ENCODE data around the gene FN3KRP. TPM values are rescaled to one million over a fixed set of nuclear protein-coding genes. Genes with fewer than 3 reads are reported as not detected.

Gene FN3KRP
- total and polyA plus RNA-seq, 2 donors (not counting 1 experiment from before 2014, with no cell fraction given), result 16.8 to 44.2 TPM

- CTCF ChIA-PET, result interaction anchor here (1.0 kb wide), 1 partner anchor 95 kb away, joined by 3 read pairs; no protein-coding TSS in a partner anchor
- Mint-ChIP-seq H3K27me3 (no peaks in the 10 kb centered on the region), H3K4me3 (no peak overlapping the region), H3K27ac (no peak overlapping the region), H3K4me1 (no peaks in the 10 kb centered on the region), H3K9me3 (ENCODE audit: insufficient read depth) (no peaks in the 10 kb centered on the region)
- POLR2A ChIA-PET, result no interaction called here
- TF ChIP-seq, protein P1, sequence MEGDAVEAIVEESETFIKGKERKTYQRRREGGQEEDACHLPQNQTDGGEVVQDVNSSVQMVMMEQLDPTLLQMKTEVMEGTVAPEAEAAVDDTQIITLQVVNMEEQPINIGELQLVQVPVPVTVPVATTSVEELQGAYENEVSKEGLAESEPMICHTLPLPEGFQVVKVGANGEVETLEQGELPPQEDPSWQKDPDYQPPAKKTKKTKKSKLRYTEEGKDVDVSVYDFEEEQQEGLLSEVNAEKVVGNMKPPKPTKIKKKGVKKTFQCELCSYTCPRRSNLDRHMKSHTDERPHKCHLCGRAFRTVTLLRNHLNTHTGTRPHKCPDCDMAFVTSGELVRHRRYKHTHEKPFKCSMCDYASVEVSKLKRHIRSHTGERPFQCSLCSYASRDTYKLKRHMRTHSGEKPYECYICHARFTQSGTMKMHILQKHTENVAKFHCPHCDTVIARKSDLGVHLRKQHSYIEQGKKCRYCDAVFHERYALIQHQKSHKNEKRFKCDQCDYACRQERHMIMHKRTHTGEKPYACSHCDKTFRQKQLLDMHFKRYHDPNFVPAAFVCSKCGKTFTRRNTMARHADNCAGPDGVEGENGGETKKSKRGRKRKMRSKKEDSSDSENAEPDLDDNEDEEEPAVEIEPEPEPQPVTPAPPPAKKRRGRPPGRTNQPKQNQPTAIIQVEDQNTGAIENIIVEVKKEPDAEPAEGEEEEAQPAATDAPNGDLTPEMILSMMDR (IDR thresholded peaks at IDR 0.05), result no peak
- no peak for TF ChIP-seq EZH2 (IDR thresholded peaks at IDR 0.05; ENCODE audit: borderline replicate concordance, insufficient read depth, low read depth, low read length, poor library complexity, severe bottlenecking)
- no peaks in the 10 kb centered on the region for H3K4me1 ChIP-seq (ENCODE audit: control insufficient read depth in 2 of 2, insufficient read depth in 2 of 2, low read length in 2 of 2)
- no peak overlapping the region for H3K4me3 ChIP-seq (ENCODE audit: control extremely low read depth in 1 of 5, extremely low read depth in 1 of 5, insufficient read depth in 1 of 5, low read depth in 2 of 5, low read length in 4 of 5)
- ATAC-seq (ENCODE audit: low read depth) (no peak), DNase-seq (no peak)
- no peaks in the 10 kb centered on the region for H3K36me3 ChIP-seq (replicated peaks in 1 of 2; ENCODE audit: control extremely low read depth in 1 of 2, control insufficient read depth in 1 of 2, extremely low read depth in 1 of 2, insufficient read depth in 2 of 2, low read length in 1 of 2)
- no peak overlapping the region for H3K9ac ChIP-seq (ENCODE audit: low read length)
- intact Hi-C loops (cut with micrococcal nuclease), result no loop called here
- H3K27me3 ChIP-seq (replicated peaks in 1 of 4; ENCODE audit: control extremely low read depth in 1 of 4, control insufficient read depth in 3 of 4, insufficient read depth in 4 of 4, low read length in 3 of 4), result no peaks in the 10 kb centered on the region
- H2AFZ ChIP-seq (ENCODE audit: insufficient read depth, low read depth, low read length, poor library complexity, severe bottlenecking), result no peak overlapping the region
- H3K27ac ChIP-seq (ENCODE audit: low read length in 2 of 2), result no peak overlapping the region
- H3K4me2 ChIP-seq (replicated peaks; ENCODE audit: low read depth, low read length, poor library complexity, severe bottlenecking), result no peak overlapping the region
- H3K79me2 ChIP-seq (ENCODE audit: control insufficient read depth, insufficient read depth, low read length), result no peaks in the 10 kb centered on the region
- 93% methylated on average over 22 of the region's 28 CpGs for WGBS (ENCODE audit: insufficient coverage)
- H3K9me3 ChIP-seq (ENCODE audit: control extremely low read depth in 1 of 3, control insufficient read depth in 2 of 3, insufficient read depth in 1 of 3, low read length in 2 of 3), result peaks cover 0 to 16% (median 12%) of the 10 kb centered on the region in 3 donors
- H4K20me1 ChIP-seq (ENCODE audit: control insufficient read depth, insufficient read depth, low read length, poor library complexity, severe bottlenecking), result no peaks in the 10 kb centered on the region
Measured at GRCh38 chr17:82679586-82680465, 36.7 kb upstream of the FN3KRP start.

DNA sequence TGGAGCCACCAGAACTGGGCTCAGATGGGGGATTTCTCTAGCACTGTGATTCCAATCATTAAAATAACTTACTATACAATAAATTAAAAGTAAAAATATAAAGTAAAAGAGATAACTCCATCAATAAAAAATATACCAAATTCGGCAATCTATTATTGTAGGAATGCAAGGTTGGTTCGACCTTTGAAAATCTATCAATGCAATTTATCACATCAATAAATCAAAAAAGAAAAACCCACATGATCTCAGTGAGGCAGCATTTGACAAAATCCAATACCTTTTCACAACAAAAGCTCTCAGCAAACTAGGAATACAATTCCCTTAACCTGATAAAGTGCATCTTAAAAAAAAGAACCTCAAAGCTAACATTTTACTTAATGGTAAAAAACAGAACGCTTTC lies 35.0 kb upstream of the FN3KRP start:
- CTCF ChIA-PET, result interaction anchor here (0.7 kb wide), 1 partner anchor 203 kb away, joined by 3 read pairs; no protein-coding TSS in a partner anchor
- WGBS (ENCODE audit: insufficient coverage), result no CpG with 5 or more reads among the region's 3 CpGs
- Histone ChIP-seq H3K4me2 (replicated peaks; ENCODE audit: low read depth, low read length, poor library complexity, severe bottlenecking) (no peak overlapping the region), H3K79me2 (ENCODE audit: control insufficient read depth, insufficient read depth, low read length) (no peaks in the 10 kb centered on the region), H3K9me3 (ENCODE audit: control extremely low read depth in 1 of 3, control insufficient read depth in 2 of 3, insufficient read depth in 1 of 3, low read length in 2 of 3) (peaks cover 0 to 16% (median 12%) of the 10 kb centered on the region in 3 donors), H4K20me1 (ENCODE audit: control insufficient read depth, insufficient read depth, low read length, poor library complexity, severe bottlenecking) (no peaks in the 10 kb centered on the region), H3K27me3 (replicated peaks in 1 of 4; ENCODE audit: control extremely low read depth in 1 of 4, control insufficient read depth in 3 of 4, insufficient read depth in 4 of 4, low read length in 3 of 4) (no peaks in the 10 kb centered on the region), H3K9ac (ENCODE audit: low read length) (no peak overlapping the region), H3K4me3 (ENCODE audit: control extremely low read depth in 1 of 5, extremely low read depth in 1 of 5, insufficient read depth in 1 of 5, low read depth in 2 of 5, low read length in 4 of 5) (no peak overlapping the region), H3K36me3 (replicated peaks in 1 of 2; ENCODE audit: control extremely low read depth in 1 of 2, control insufficient read depth in 1 of 2, extremely low read depth in 1 of 2, insufficient read depth in 2 of 2, low read length in 1 of 2) (no peaks in the 10 kb centered on the region), H3K27ac (ENCODE audit: low read length in 2 of 2) (no peak overlapping the region), H3K4me1 (ENCODE audit: control insufficient read depth in 2 of 2, insufficient read depth in 2 of 2, low read length in 2 of 2) (no peaks in the 10 kb centered on the region), H2AFZ (ENCODE audit: insufficient read depth, low read depth, low read length, poor library complexity, severe bottlenecking) (no peak overlapping the region)
- ATAC-seq (ENCODE audit: low read depth), result no peak
- no peak for DNase-seq
- POLR2A ChIA-PET, result no interaction called here
- H3K4me3 Mint-ChIP-seq, result no peak overlapping the region
- no peaks in the 10 kb centered on the region for H3K9me3 Mint-ChIP-seq (ENCODE audit: insufficient read depth)
- TF ChIP-seq, protein P1 (IDR thresholded peaks at IDR 0.05), result no peak
- TF ChIP-seq EZH2 (IDR thresholded peaks at IDR 0.05; ENCODE audit: borderline replicate concordance, insufficient read depth, low read depth, low read length, poor library complexity, severe bottlenecking), result no peak
- H3K4me1 Mint-ChIP-seq, result no peaks in the 10 kb centered on the region
- H3K27me3 Mint-ChIP-seq, result no peaks in the 10 kb centered on the region
- intact Hi-C loops (cut with micrococcal nuclease), result no loop called here
- no peak overlapping the region for H3K27ac Mint-ChIP-seq
